PC-3 (cell line): Measurements from ENCODE around the gene FBXL16. TPM values are rescaled to one million over a fixed set of nuclear protein-coding genes. Genes with fewer than 3 reads are reported as not detected.

Source experiments
- ATAC-seq: fragments of 200-7000 bp; cut with Tn5 transposase; 2 replicates; pipeline ENCODE4 v1.9.1; 2020; ENCODE audit warnings: mild to moderate bottlenecking, moderate library complexity
- BruUV-seq: library from RNA; stranded (reverse); fragments of 400-500 nt; replicated peaks from 2 replicates; lab custom pipeline; 2021; lab: Mats Ljungman, UMichigan
- CTCF ChIA-PET: fragments of 300-600 bp; sonication (Branson Sonifier 250); formaldehyde crosslinking; loops from one replicate; lab custom pipeline; 2022; ENCODE audit warnings: antibody characterized with exemption; lab: Charles Lee
- POLR2A ChIA-PET: fragments of 300-600 bp; sonication (Branson Sonifier 250); formaldehyde crosslinking; loops from one replicate; lab custom pipeline; 2022; ENCODE audit warnings: antibody characterized with exemption; ENCODE audit not compliant: unreplicated experiment; lab: Charles Lee
- DNase-seq: peaks from one replicate; pipeline ENCODE4 v3.0.0-alpha.2; 2015
- H2AFZ ChIP-seq: fragments of 300-600 bp; sonication (generic); 2 replicates; pipeline ENCODE4 v1.6.0; 2016; ENCODE audit warnings: antibody characterized with exemption, low read length
- H3F3A ChIP-seq: fragments of 300-600 bp; sonication (generic); one replicate; pipeline ENCODE4 v1.6.0; 2017; ENCODE audit warnings: antibody characterized with exemption, low read length, control low read depth, mild to moderate bottlenecking; ENCODE audit not compliant: unreplicated experiment
- H3K27ac ChIP-seq: fragments of 300-600 bp; sonication (generic); 2 replicates; pipeline ENCODE4 v1.5.1; 2016; ENCODE audit warnings: mild to moderate bottlenecking, low read length
- H3K27me3 ChIP-seq: fragments of 300-600 bp; sonication (generic); 2 replicates; pipeline ENCODE4 v1.6.1; 2016; ENCODE audit warnings: low read length, mixed read lengths
- H3K36me3 ChIP-seq: fragments of 300-600 bp; sonication (generic); 2 replicates; pipeline ENCODE4 v1.6.1; 2016; ENCODE audit warnings: low read depth, mixed run types, low read length, mixed read lengths
- H3K4me1 ChIP-seq: fragments of 300-600 bp; sonication (generic); 2 replicates; pipeline ENCODE4 v1.5.1; 2016; ENCODE audit warnings: low read length; ENCODE audit not compliant: insufficient read depth
- H3K4me2 ChIP-seq: fragments of 300-600 bp; sonication (generic); 2 replicates; pipeline ENCODE4 v1.6.0; 2016; ENCODE audit warnings: low read length
- H3K4me3 ChIP-seq: fragments of 300-600 bp; sonication (generic); 2 replicates; pipeline ENCODE4 v1.5.1; 2016; ENCODE audit warnings: mild to moderate bottlenecking, low read length, mixed read lengths
- H3K79me2 ChIP-seq: fragments of 300-600 bp; sonication (generic); 2 replicates; pipeline ENCODE4 v1.6.1; 2017; ENCODE audit warnings: low read length, mixed read lengths
- H3K9ac ChIP-seq: fragments of 300-600 bp; sonication (generic); 2 replicates; pipeline ENCODE4 v1.6.0; 2016; ENCODE audit warnings: mild to moderate bottlenecking, low read length
- H3K9me2 ChIP-seq: fragments of 300-600 bp; sonication (generic); replicated peaks from 2 replicates; pipeline ENCODE4 v1.6.1; 2016; ENCODE audit warnings: mixed run types, low read length, mixed read lengths
- H3K9me3 ChIP-seq: fragments of 300-600 bp; sonication (generic); 2 replicates; pipeline ENCODE4 v1.6.1; 2016; ENCODE audit warnings: low read length, mixed read lengths
- H4K20me1 ChIP-seq: fragments of 300-600 bp; sonication (generic); 2 replicates; pipeline ENCODE4 v1.6.1; 2016; ENCODE audit warnings: low read length, mixed read lengths
- CTCF ChIP-seq: fragments of 300-600 bp; sonication (generic); conservative IDR thresholded peaks from 2 replicates; pipeline ENCODE4 v1.5.1; 2017; ENCODE audit warnings: antibody characterized with exemption, low read depth, mild to moderate bottlenecking, low read length
- EZH2 ChIP-seq: fragments of 300-600 bp; sonication (generic); IDR thresholded peaks from one replicate; pipeline ENCODE4 v1.6.1; 2017; ENCODE audit warnings: antibody characterized with exemption, mild to moderate bottlenecking, low read length; ENCODE audit not compliant: unreplicated experiment
- EZH2phosphoT487 ChIP-seq: fragments of 300-600 bp; sonication (generic); IDR thresholded peaks from 2 replicates; pipeline ENCODE4 v1.6.1; 2018; ENCODE audit warnings: mild to moderate bottlenecking, antibody characterized with exemption, low read length, borderline replicate concordance
- intact Hi-C: fragments of 100-400 bp; cut with micrococcal nuclease; formaldehyde crosslinking; loops from 2 replicates; pipeline ENCODE4 v1.9.0; 2023
- total RNA-seq: library from RNA; depleted of rRNA; stranded (reverse); fragments of >200 nt; gene quantifications from 2 replicates; pipeline ENCODE4 v1.2.3, GENCODE V29; 2014

Gene FBXL16
- total RNA-seq, 1 experiment from 2014 or later = 7.5 TPM

GRCh38 chr16:694863-695354 lies 10.7 kb downstream of the FBXL16 start:
- ATAC-seq (no peak; the same call in 1 of the 2 replicates), DNase-seq (no peak)
- H3K27me3 ChIP-seq = no peaks in the 10 kb centered on the region
- H4K20me1 ChIP-seq = no peaks in the 10 kb centered on the region
- no peaks in the 10 kb centered on the region for H3K9me3 ChIP-seq
- no TSS peak for BruUV-seq
- H3F3A ChIP-seq = peaks cover 4% of the 10 kb centered on the region
- peak overlapping the region; percentile 88 for H3K4me2 ChIP-seq
- no peaks in the 10 kb centered on the region for H3K9me2 ChIP-seq
- H3K4me1 ChIP-seq = peaks cover 14% of the 10 kb centered on the region; the same call in 1 of the 2 replicates
- H3K36me3 ChIP-seq = no peaks in the 10 kb centered on the region
- TF ChIP-seq CTCF = no peak
- no peak for TF ChIP-seq EZH2phosphoT487
- TF ChIP-seq EZH2 = no peak
- peak overlapping the region; percentile 65 for H3K4me3 ChIP-seq
- no peak overlapping the region for H3K27ac ChIP-seq
- ChIA-PET POLR2A (interaction anchor here (1.0 to 1.1 kb wide), 2 partner anchors 59 to 93 kb away, joined by 4 to 9 read pairs; partner anchors contain the start of genes CHTF18, METTL26 and RPUSD1), CTCF (no interaction called here)
- no peaks in the 10 kb centered on the region for H3K79me2 ChIP-seq
- intact Hi-C loops = no loop called here
- H3K9ac ChIP-seq = no peak overlapping the region
- H2AFZ ChIP-seq = no peak overlapping the region

DNA sequence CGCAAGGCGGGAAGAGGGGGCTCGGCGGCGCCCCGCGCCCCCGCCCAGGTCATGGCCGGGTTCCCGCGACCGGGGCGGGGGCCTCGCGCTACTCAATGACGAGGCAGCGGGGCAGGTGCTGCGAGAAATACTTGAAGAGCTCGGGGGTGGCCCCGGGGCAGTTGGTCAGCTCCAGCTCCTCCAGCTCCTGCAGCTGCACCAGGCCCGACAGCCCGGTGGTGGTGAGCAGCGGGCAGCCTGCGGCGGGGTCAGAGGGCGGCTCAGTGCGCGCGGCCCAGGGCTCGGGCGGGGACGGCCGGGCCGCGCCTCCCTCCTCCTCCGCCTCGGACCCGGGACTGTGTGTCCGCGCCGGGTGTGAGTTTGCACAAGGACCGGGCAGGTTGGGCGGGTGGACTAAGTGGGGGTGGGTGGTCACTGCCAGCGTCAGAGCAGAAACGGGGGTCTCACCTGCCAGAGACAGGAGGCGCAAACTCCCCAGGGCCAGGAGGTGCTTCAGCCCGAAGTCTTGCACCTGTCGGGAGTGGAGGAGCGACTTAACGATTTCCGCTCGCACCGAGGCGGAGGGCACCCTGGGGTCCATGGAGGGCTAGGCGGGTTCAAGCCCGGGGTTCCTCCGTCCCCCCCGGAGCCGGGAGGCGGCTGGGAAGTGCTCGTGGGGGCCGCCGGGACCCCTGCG lies 11.3 kb downstream of the FBXL16 start:
- no peaks in the 10 kb centered on the region for H3K9me2 ChIP-seq
- H3K27ac ChIP-seq = no peak overlapping the region
- H3K9me3 ChIP-seq = no peaks in the 10 kb centered on the region
- peak overlapping the region; percentile 65 for H3K4me3 ChIP-seq
- ATAC-seq = no peak
- POLR2A ChIA-PET = no interaction called here
- TF ChIP-seq EZH2 (no peak), CTCF (no peak), EZH2phosphoT487 (no peak)
- H4K20me1 ChIP-seq = no peaks in the 10 kb centered on the region
- no peaks in the 10 kb centered on the region for H3K36me3 ChIP-seq
- no peaks in the 10 kb centered on the region for H3K27me3 ChIP-seq
- peaks cover 18% of the 10 kb centered on the region; the same call in 1 of the 2 replicates for H3K4me1 ChIP-seq
- peaks cover 6% of the 10 kb centered on the region for H3K79me2 ChIP-seq
- intact Hi-C loops = no loop called here
- H3K9ac ChIP-seq = no peak overlapping the region
- CTCF ChIA-PET = no interaction called here
- peaks cover 4% of the 10 kb centered on the region for H3F3A ChIP-seq
- H3K4me2 ChIP-seq = peak overlapping the region; percentile 88
- no peak for DNase-seq
- H2AFZ ChIP-seq = no peak overlapping the region
- no TSS peak for BruUV-seq

DNA sequence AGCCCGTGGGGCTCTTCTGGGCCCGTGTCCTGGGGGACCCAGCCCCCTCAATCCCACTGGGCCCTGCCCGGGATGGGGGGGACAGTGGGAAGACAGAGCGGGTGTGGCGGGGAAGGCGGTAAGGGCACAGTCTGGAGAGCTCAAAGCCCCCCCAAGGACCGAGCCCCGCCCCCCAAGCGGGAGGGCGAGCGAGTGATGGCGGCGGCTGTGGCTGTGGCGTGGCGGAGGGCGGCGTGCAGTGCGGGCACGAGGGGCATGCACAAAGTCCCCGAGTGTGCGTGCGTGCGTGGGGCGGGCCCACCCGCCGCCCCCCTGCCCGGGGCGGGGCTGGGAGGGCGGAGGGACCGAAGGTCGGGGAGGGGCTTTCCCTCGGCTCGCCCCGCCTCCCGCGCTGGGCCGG lies 11.8 kb downstream of the FBXL16 start:
- Histone ChIP-seq H2AFZ (no peak overlapping the region), H3F3A (peaks cover 4% of the 10 kb centered on the region), H3K27ac (no peak overlapping the region), H3K4me3 (no peak overlapping the region), H3K4me1 (peaks cover 22% of the 10 kb centered on the region), H3K79me2 (peaks cover 11% of the 10 kb centered on the region), H3K9me2 (no peaks in the 10 kb centered on the region), H3K9me3 (no peaks in the 10 kb centered on the region), H4K20me1 (no peaks in the 10 kb centered on the region), H3K36me3 (no peaks in the 10 kb centered on the region), H3K4me2 (no peak overlapping the region), H3K27me3 (no peaks in the 10 kb centered on the region), H3K9ac (no peak overlapping the region)
- TF ChIP-seq EZH2 (no peak), EZH2phosphoT487 (no peak), CTCF (no peak)
- ATAC-seq = no peak
- no TSS peak for BruUV-seq
- intact Hi-C loops = no loop called here
- DNase-seq = no peak
- ChIA-PET POLR2A (no interaction called here), CTCF (no interaction called here)
